Measurements from ENCODE around the gene TBX20. TPM values are rescaled to one million over a fixed set of nuclear protein-coding genes. Genes with fewer than 3 reads are reported as not detected.
"Not testable (repeated sequence)": the region's sequence is repeated elsewhere in the genome, so short reads cannot be mapped to it uniquely, and the experiment has no call there.

TBX20 gene
- total RNA-seq, 2 experiments from 2014 or later, result 0.17 TPM; not detected in 1

DNA sequence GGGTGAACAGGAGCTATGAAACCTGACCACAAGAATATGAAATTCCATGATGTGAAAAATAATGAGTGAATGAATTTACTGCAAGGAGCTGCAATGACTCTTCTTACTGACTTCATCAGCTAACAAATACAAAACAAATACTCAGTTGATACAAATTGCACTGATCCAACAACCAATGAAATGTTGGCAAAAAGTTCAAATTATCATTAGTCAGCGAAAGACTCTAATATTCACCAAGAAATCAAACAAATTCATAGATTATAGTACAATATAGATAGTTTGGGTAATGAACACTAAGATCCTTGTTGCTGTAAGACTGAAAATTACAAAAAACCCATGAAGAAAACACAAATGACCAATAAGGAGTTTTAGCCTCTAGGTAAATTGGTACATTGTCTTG is 49.0 kb downstream of the TBX20 start:
- H3K4me1 Mint-ChIP-seq (ENCODE audit: low read depth); H3K36me3 ChIP-seq (ENCODE audit: insufficient read depth, low read length); H3K9me3 Mint-ChIP-seq; H3K27ac Mint-ChIP-seq; DNase-seq; CTCF ChIA-PET; H3K27me3 Mint-ChIP-seq; H3K27ac ChIP-seq (ENCODE audit: low read depth in 1 of 2, low read length in 2 of 2); H3K9me3 ChIP-seq (ENCODE audit: control insufficient read depth in 1 of 2, insufficient read depth in 1 of 2, low read length in 2 of 2); H3K36me3 Mint-ChIP-seq (ENCODE audit: low read depth); intact Hi-C loops (cut with DNase I, micrococcal nuclease); H3K4me3 Mint-ChIP-seq; ATAC-seq (ENCODE audit: poor library complexity); H3K4me3 ChIP-seq (ENCODE audit: low read length); POLR2A ChIA-PET; H3K27me3 ChIP-seq (ENCODE audit: control insufficient read depth in 1 of 2, insufficient read depth in 2 of 2, low read length in 2 of 2); H3K4me1 ChIP-seq (ENCODE audit: insufficient read depth, low read length): not testable (repeated sequence)

- H3K36me3 ChIP-seq (ENCODE audit: insufficient read depth, low read length); POLR2A ChIA-PET; H3K4me3 ChIP-seq (ENCODE audit: low read length); H3K27ac ChIP-seq (ENCODE audit: low read depth in 1 of 2, low read length in 2 of 2); DNase-seq; H3K4me3 Mint-ChIP-seq; H3K9me3 ChIP-seq (ENCODE audit: control insufficient read depth in 1 of 2, insufficient read depth in 1 of 2, low read length in 2 of 2); CTCF ChIA-PET; intact Hi-C loops (cut with DNase I, micrococcal nuclease); H3K27me3 ChIP-seq (ENCODE audit: control insufficient read depth in 1 of 2, insufficient read depth in 2 of 2, low read length in 2 of 2); ATAC-seq (ENCODE audit: poor library complexity); H3K36me3 Mint-ChIP-seq (ENCODE audit: low read depth); H3K9me3 Mint-ChIP-seq; H3K4me1 Mint-ChIP-seq (ENCODE audit: low read depth); H3K27me3 Mint-ChIP-seq; H3K4me1 ChIP-seq (ENCODE audit: insufficient read depth, low read length); H3K27ac Mint-ChIP-seq: not testable (repeated sequence)
These were observed 49.9 kb downstream of the TBX20 start for GRCh38 chr7:35204031-35204430.

DNA sequence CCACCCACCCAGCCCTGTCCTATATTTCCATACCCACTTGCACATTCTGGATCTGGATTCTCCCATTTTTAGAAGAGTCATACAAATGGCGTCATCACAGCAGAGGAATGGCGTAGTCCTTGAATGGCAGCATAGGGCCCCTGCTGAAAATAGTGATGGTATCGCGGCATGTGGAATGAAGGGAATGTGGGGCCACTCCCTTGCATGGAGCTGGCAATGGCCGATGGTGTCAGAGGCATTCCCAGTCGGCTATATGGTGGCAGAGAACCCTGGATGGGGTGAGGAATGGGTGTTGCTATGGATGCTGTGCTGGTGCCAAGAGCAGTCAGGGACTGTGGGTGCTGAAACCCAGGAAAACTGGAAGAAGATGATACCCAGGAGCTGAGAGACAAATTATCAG is 51.5 kb downstream of the TBX20 start:
- H3K36me3 Mint-ChIP-seq (ENCODE audit: low read depth); H3K9me3 ChIP-seq (ENCODE audit: control insufficient read depth in 1 of 2, insufficient read depth in 1 of 2, low read length in 2 of 2); H3K27ac Mint-ChIP-seq; ATAC-seq (ENCODE audit: poor library complexity); H3K27me3 ChIP-seq (ENCODE audit: control insufficient read depth in 1 of 2, insufficient read depth in 2 of 2, low read length in 2 of 2); POLR2A ChIA-PET; H3K4me1 ChIP-seq (ENCODE audit: insufficient read depth, low read length); intact Hi-C loops (cut with DNase I, micrococcal nuclease); H3K9me3 Mint-ChIP-seq; H3K27ac ChIP-seq (ENCODE audit: low read depth in 1 of 2, low read length in 2 of 2); H3K27me3 Mint-ChIP-seq; H3K4me1 Mint-ChIP-seq (ENCODE audit: low read depth); H3K36me3 ChIP-seq (ENCODE audit: insufficient read depth, low read length); CTCF ChIA-PET; DNase-seq; H3K4me3 Mint-ChIP-seq; H3K4me3 ChIP-seq (ENCODE audit: low read length): not testable (repeated sequence)

DNA sequence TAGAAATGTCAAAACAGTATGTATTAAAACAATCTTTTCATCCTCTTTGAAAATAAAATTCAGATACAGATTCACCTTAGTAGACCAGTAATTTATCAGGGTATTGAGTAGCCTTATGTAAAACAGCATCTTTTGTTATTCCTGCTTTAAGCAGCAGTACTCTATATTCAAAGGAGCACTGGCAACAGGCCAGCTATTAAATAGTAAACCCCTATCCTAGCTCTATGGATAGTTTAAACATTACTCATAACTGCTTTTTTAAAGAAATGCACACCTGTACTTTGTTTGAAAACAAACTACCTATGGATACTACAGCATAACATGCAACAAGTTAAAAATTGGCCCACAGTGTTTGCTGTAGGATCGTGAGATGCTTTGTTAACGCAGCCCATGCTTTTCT is 53.7 kb downstream of the TBX20 start:
- DNase-seq; H3K9me3 Mint-ChIP-seq; H3K4me3 Mint-ChIP-seq; H3K4me1 ChIP-seq (ENCODE audit: insufficient read depth, low read length); H3K4me1 Mint-ChIP-seq (ENCODE audit: low read depth); H3K36me3 Mint-ChIP-seq (ENCODE audit: low read depth); H3K36me3 ChIP-seq (ENCODE audit: insufficient read depth, low read length); H3K4me3 ChIP-seq (ENCODE audit: low read length); ATAC-seq (ENCODE audit: poor library complexity); H3K27ac Mint-ChIP-seq; H3K27me3 ChIP-seq (ENCODE audit: control insufficient read depth in 1 of 2, insufficient read depth in 2 of 2, low read length in 2 of 2); intact Hi-C loops (cut with DNase I, micrococcal nuclease); H3K9me3 ChIP-seq (ENCODE audit: control insufficient read depth in 1 of 2, insufficient read depth in 1 of 2, low read length in 2 of 2); H3K27ac ChIP-seq (ENCODE audit: low read depth in 1 of 2, low read length in 2 of 2); CTCF ChIA-PET; POLR2A ChIA-PET: not testable (repeated sequence)
- peaks cover 16% of the 10 kb centered on the region for H3K27me3 Mint-ChIP-seq

DNA sequence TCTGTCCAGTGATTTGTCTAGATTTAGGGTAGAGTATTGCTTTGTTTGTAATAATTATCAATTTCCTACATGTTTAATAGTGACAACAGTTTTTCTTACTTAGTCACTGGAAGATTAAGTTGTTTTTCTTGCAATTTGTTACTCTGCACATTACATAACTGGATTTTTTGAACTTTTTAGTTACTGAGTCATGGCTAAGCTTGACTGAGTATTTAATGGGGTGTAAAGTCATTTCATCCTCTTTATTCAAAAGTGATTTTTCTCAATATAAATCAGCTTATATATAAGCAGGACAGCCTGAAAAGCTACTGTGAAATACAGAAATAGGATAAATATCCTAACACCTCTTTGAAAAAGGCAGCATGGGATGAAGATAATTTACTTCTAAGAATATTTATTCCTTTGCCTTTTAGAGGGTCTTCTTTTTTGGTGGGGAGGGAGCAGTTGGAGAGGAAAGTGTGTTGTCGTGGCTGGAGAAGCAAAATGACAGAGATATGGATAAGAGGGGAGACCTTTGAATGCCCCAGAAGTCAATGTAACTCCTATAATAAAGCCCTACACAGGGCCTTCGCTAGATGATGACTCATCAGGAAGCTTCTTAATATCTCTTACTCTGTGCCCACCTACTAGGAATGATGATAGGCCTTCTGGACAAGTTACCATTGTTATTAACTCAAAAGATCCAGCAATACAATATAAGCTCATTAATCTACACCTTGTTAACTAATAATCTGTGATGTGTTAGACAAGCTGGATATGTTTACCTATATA is 55.3 kb downstream of the TBX20 start:
- H3K9me3 Mint-ChIP-seq; H3K9me3 ChIP-seq (ENCODE audit: control insufficient read depth in 1 of 2, insufficient read depth in 1 of 2, low read length in 2 of 2); H3K4me1 Mint-ChIP-seq (ENCODE audit: low read depth); H3K4me1 ChIP-seq (ENCODE audit: insufficient read depth, low read length); ATAC-seq (ENCODE audit: poor library complexity); H3K27ac ChIP-seq (ENCODE audit: low read depth in 1 of 2, low read length in 2 of 2); H3K27me3 ChIP-seq (ENCODE audit: control insufficient read depth in 1 of 2, insufficient read depth in 2 of 2, low read length in 2 of 2); H3K4me3 Mint-ChIP-seq; DNase-seq; H3K36me3 ChIP-seq (ENCODE audit: insufficient read depth, low read length); POLR2A ChIA-PET; H3K36me3 Mint-ChIP-seq (ENCODE audit: low read depth); H3K27ac Mint-ChIP-seq; CTCF ChIA-PET; H3K4me3 ChIP-seq (ENCODE audit: low read length): not testable (repeated sequence)
- H3K27me3 Mint-ChIP-seq, result peaks cover 16% of the 10 kb centered on the region
- intact Hi-C loops (cut with DNase I, micrococcal nuclease), result loop anchor here (10.0 kb wide), 2 partner anchors 336 to 426 kb away; no protein-coding TSS in a partner anchor

DNA sequence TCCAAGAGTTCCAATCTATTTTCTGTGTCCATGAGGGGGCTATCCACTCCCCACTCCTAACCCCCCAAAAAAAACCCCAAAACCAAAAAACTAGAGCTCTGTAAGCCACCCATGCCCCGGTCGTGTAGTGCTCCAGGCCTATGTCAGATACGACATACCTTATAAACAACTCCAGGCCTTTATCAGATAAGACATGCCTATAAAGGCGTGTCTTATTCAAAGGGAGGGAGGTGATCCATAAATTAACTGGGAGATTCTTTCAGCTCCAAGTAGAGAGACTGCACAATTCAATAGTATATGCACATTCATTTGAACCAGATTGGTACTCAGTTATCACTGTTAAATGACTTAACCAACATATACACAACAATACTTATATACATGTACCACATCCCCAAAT is 62.3 kb downstream of the TBX20 start:
- H3K27ac ChIP-seq (ENCODE audit: low read depth in 1 of 2, low read length in 2 of 2); POLR2A ChIA-PET; H3K36me3 ChIP-seq (ENCODE audit: insufficient read depth, low read length); H3K4me3 ChIP-seq (ENCODE audit: low read length); H3K4me1 Mint-ChIP-seq (ENCODE audit: low read depth); ATAC-seq (ENCODE audit: poor library complexity); H3K4me3 Mint-ChIP-seq; H3K36me3 Mint-ChIP-seq (ENCODE audit: low read depth); H3K27me3 ChIP-seq (ENCODE audit: control insufficient read depth in 1 of 2, insufficient read depth in 2 of 2, low read length in 2 of 2); H3K27ac Mint-ChIP-seq; CTCF ChIA-PET; H3K4me1 ChIP-seq (ENCODE audit: insufficient read depth, low read length); H3K9me3 Mint-ChIP-seq; H3K9me3 ChIP-seq (ENCODE audit: control insufficient read depth in 1 of 2, insufficient read depth in 1 of 2, low read length in 2 of 2); DNase-seq: not testable (repeated sequence)
- intact Hi-C loops (cut with DNase I, micrococcal nuclease), result loop anchor here (10.0 kb wide), 2 partner anchors 343 to 433 kb away; no protein-coding TSS in a partner anchor
- H3K27me3 Mint-ChIP-seq, result peaks cover 26% of the 10 kb centered on the region
